HG03565 (cell line): Measurements from ENCODE around the gene LRRC71.
"Not testable (repeated sequence)": the region's sequence is repeated elsewhere in the genome, so short reads cannot be mapped to it uniquely, and the experiment has no call there.

Experiments
- ATAC-seq: cut with Tn5 transposase; IDR thresholded peaks from one replicate; pipeline ENCODE4 v1.9.1; 2021; ENCODE audit warnings: mild to moderate bottlenecking, moderate library complexity; ENCODE audit not compliant: unreplicated experiment

LRRC71 gene

DNA sequence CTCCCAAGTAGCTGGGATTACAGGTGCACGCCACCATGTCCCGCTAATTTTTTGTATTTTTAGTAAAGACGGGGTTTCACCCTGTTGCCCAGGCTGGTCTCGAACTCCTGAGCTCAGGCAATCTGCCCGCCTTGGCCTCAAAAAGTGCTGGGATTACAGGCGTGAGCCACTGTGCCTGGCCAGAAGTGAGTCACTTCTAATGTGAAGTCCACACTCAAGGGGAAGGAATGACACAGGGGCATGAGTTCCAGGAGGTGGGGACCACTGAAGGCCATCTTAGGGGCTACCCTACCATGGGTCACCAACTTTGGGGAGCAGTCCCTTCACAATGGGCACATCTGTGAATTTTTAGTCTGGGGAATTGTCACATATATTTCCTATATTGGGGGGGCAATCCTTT, 6.3 kb downstream of the LRRC71 start:
- not testable (repeated sequence) for ATAC-seq

- no peak for ATAC-seq
These were observed 7.0 kb downstream of the LRRC71 start for GRCh38 chr1:156927215-156928042.

DNA sequence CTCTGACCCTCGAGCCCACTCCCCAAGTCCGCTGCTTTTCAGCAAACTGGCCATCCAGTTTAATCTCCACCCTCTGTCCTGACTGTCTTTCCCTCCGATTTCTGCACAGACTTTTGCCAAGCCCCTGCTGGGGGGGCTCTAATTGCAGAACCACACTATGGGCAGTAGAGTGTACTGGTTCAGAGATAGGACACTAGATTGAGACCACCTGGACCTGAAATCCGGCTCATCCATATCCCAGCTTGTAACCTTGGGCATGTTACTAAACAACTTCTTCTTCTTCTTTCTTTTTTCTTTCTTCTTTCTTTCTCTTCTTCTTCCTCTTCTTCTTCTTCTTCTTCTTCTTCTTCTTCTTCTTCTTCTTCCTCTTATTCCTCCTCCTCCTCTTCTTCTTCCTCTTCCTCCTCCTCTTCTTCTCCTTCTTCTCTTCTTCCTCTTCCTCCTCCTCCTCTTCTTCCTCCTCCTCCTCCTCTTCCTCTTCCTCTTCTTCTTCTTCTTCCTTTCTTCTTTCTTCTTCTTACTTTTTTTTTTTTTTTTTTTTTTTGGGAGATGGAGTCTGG, 7.7 kb downstream of the LRRC71 start:
- no peak for ATAC-seq

- no peak for ATAC-seq
These were observed 9.3 kb downstream of the LRRC71 start for GRCh38 chr1:156929596-156930238.

DNA sequence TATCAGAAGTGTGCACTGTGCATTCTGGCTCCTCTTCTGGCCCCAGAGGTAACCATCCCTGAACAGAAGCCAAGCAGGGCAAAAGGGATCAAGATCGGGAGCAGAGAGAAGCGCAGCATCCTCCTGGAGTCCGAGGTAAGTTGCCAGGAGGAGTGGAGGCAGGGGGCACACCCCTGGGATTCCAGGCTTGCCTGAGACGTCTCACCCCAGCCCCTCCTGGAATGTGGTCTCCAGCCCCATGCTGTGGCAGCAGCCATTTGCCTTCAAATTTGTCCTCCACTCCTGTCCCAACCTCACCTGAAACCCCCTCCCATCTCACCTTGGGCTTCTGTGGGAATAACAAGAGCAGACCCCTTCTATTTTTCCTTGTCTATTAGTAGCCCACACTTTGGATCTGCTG, 10.1 kb downstream of the LRRC71 start:
- no peak for ATAC-seq

DNA sequence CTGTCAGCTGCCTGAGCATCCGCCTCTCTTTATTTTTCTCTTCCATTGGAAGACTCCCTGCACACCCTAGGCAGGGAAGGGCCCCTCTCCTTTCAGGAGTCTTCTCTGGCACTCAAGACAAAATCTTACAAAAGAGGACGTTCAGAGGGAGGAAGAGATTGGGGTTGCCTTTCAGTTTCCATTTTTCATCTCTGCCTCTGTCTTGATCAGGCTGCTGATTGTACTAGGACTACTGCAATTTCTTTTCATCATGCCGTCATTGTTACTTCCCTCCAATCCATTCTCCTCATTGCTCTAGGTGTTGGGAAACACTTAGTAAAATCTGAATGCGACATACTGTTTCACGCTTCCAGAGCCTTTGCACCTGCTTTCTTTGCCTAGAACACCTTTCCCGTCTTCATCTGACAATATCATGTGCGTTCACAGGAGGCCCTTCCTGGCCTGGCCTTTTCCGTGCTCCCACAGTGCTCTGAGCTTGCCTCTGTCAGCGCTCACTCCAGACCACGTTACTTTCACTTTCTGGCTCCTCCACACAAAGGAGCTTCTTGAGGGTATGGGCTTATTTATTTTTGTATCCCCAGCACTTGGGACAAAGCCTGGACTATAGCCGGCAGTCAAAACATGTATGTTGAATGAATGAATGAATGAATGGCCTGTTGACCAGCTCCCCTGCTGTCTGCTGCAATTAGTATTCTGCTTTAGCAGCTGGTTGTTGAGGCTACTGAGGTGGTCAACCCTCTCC, 10.9 kb downstream of the LRRC71 start:
- no peak for ATAC-seq

- no peak for ATAC-seq
These were observed 11.7 kb downstream of the LRRC71 start for GRCh38 chr1:156931974-156932710.

DNA sequence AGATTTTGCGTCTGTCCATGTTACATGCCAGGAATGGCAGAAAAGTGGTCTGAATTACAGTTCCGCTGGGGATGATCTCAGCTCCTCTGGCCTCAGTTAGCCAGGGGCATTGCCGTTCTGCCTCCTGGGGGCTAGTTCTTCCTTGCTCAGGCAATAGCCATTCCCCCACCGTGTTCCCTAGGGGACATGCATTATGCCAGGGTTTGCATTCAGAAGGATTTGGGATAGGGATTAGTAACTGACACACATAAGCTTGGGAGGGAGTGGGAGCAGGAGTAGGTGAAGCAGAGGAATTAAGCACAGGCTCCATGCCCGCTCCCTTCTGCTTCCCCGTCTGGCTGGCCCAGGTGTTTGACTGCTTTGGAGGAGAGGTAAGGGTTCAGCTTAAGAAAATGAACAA, 12.7 kb downstream of the LRRC71 start:
- ATAC-seq, result no peak

- no peak for ATAC-seq
These were observed 15.2 kb downstream of the LRRC71 start for GRCh38 chr1:156935505-156936128.

DNA sequence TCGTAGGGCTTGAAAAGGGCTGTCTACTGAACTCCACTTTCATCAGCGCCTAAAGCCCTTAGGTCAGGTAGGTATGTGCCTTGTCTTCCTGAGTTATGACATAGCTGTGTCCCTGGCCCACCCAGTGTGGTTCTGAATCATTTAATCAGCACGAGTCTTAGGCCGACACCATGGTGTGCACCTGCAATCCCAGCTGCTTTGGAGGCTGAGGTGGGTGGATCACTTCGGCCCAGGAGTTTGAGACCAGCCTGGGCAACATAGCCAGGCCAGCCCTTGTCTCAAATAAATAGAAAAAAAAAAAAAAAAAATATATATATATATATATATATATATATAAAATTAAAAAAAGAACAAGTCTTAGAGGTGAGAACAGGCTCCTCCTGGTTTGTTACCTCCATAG, 15.8 kb downstream of the LRRC71 start:
- no peak for ATAC-seq

DNA sequence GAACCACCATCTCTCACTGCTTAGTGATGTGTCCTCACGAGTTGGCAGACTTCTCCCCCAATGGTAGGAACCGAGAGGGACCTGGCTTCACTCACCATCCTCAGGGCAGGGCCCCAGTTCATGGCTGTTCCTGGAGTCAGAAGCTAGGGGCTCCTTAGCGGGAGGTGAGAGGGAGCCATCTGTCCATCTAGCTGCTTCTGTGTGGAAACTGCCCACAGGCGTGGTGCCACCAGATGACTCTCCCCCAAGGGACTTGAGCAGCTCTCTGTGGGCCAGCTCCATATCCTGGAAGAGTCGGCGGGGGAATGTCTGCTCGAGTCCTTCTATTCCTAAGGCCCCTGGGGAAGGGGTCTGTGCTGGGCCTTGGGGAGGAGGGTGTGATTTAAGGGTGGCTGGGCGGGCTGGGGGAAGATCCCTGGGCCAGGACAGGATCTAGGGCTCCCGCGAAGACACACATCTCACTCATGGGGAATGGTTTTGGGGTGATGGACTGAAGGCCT, 16.3 kb downstream of the LRRC71 start:
- no peak for ATAC-seq

GRCh38 chr1:156937883-156938282, 17.5 kb downstream of the LRRC71 start:
- no peak for ATAC-seq

GRCh38 chr1:156938813-156939212, 18.4 kb downstream of the LRRC71 start:
- no peak for ATAC-seq

- ATAC-seq, result no peak
These were observed 19.4 kb downstream of the LRRC71 start for GRCh38 chr1:156939786-156940334.

GRCh38 chr1:156941675-156942074, 21.2 kb downstream of the LRRC71 start:
- ATAC-seq, result no peak

GRCh38 chr1:156942176-156942575, 21.7 kb downstream of the LRRC71 start:
- no peak for ATAC-seq

- no peak for ATAC-seq
These were observed 22.1 kb downstream of the LRRC71 start for GRCh38 chr1:156942576-156942975.

- ATAC-seq, result no peak
These were observed 23.3 kb downstream of the LRRC71 start for GRCh38 chr1:156943756-156944155.

GRCh38 chr1:156944268-156944667, 23.8 kb downstream of the LRRC71 start:
- no peak for ATAC-seq

GRCh38 chr1:156944848-156945247, 24.4 kb downstream of the LRRC71 start:
- no peak for ATAC-seq
